Neural progenitor cell (in vitro differentiated cells): ENCODE measurements around the gene HSPA4L. TPM values are rescaled to one million over a fixed set of nuclear protein-coding genes. Genes with fewer than 3 reads are reported as not detected.

ENCODE experiments used
- DNase-seq: peaks from one replicate; pipeline ENCODE4 v3.0.0-alpha.2; 2016; ENCODE audit warnings: low spot score
- H2AFZ ChIP-seq: fragments of 200-600 bp; sonication (generic); replicated peaks from 2 replicates; pipeline ENCODE4 v1.6.1; 2016; ENCODE audit warnings: antibody characterized with exemption
- H3F3A ChIP-seq: fragments of 200-600 bp; sonication (generic); 2 replicates; pipeline ENCODE4 v1.6.1; 2016; ENCODE audit warnings: antibody characterized with exemption, low read depth
- H3K27ac ChIP-seq: fragments of 200-600 bp; sonication (generic); 2 replicates; pipeline ENCODE4 v1.5.1; 2016; ENCODE audit warnings: mild to moderate bottlenecking
- H3K27me3 ChIP-seq: fragments of 200-600 bp; sonication (generic); 2 replicates; pipeline ENCODE4 v1.6.1; 2016; ENCODE audit warnings: mild to moderate bottlenecking, moderate library complexity
- H3K36me3 ChIP-seq: fragments of 200-600 bp; sonication (generic); 2 replicates; pipeline ENCODE4 v1.5.1; 2016
- H3K4me1 ChIP-seq: fragments of 200-600 bp; sonication (generic); 2 replicates; pipeline ENCODE4 v1.6.1; 2016; ENCODE audit warnings: mixed run types
- H3K4me2 ChIP-seq: fragments of 200-600 bp; sonication (generic); 2 replicates; pipeline ENCODE4 v1.6.1; 2016
- H3K4me3 ChIP-seq: fragments of 200-600 bp; sonication (generic); 2 replicates; pipeline ENCODE4 v1.5.1; 2016
- H3K79me2 ChIP-seq: fragments of 200-600 bp; sonication (generic); 2 replicates; pipeline ENCODE4 v1.6.1; 2016; ENCODE audit warnings: low read depth
- H3K9ac ChIP-seq: fragments of 200-600 bp; sonication (generic); 2 replicates; pipeline ENCODE4 v1.6.1; 2016
- H3K9me3 ChIP-seq: fragments of 200-600 bp; sonication (generic); 2 replicates; pipeline ENCODE4 v1.5.1; 2016; ENCODE audit warnings: low read depth
- H4K20me1 ChIP-seq: fragments of 200-600 bp; sonication (generic); 2 replicates; pipeline ENCODE4 v1.6.1; 2016; ENCODE audit warnings: low read depth
- H3K27ac Mint-ChIP-seq: 3 replicates; pipeline ENCODE4 v1.8.0; 2021; ENCODE audit warnings: mixed read lengths
- H3K27me3 Mint-ChIP-seq: 2 replicates; pipeline ENCODE4 v1.8.0; 2022; ENCODE audit warnings: low read depth, mild to moderate bottlenecking, inconsistent platforms, moderate library complexity, mixed read lengths; ENCODE audit not compliant: insufficient read depth
- H3K36me3 Mint-ChIP-seq: 3 replicates; pipeline ENCODE4 v1.8.0; 2021; ENCODE audit warnings: mixed read lengths
- H3K4me1 Mint-ChIP-seq: 3 replicates; pipeline ENCODE4 v1.8.0; 2021; ENCODE audit warnings: mixed read lengths
- H3K4me3 Mint-ChIP-seq: 3 replicates; pipeline ENCODE4 v1.8.0; 2021; ENCODE audit warnings: mild to moderate bottlenecking, moderate library complexity, mixed read lengths
- H3K9me3 Mint-ChIP-seq: 3 replicates; pipeline ENCODE4 v1.8.0; 2020; ENCODE audit warnings: mixed read lengths
- CTCF ChIP-seq: fragments of 200-600 bp; sonication (generic); IDR thresholded peaks from 2 replicates; pipeline ENCODE4 v1.5.1; 2017; ENCODE audit warnings: antibody characterized with exemption, mild to moderate bottlenecking
- EZH2 ChIP-seq: fragments of 200-600 bp; sonication (generic); IDR thresholded peaks from 2 replicates; pipeline ENCODE4 v1.6.1; 2017; ENCODE audit warnings: antibody characterized with exemption, mild to moderate bottlenecking, moderate library complexity
- EZH2phosphoT487 ChIP-seq: fragments of 200-600 bp; sonication (generic); IDR thresholded peaks from 2 replicates; pipeline ENCODE4 v1.6.1; 2017; ENCODE audit warnings: antibody characterized with exemption
- total RNA-seq: library from RNA; depleted of rRNA; stranded (reverse); fragments of >200 nt; gene quantifications from 2 replicates; pipeline ENCODE4 v1.2.3, GENCODE V29; 2015; ENCODE audit warnings: low replicate concordance

Gene HSPA4L
- total RNA-seq, 1 donor from 2014 or later = 0.67 TPM

GRCh38 chr4:127810551-127810950 lies 28.4 kb downstream of the HSPA4L start:
- Histone ChIP-seq H3F3A (no peaks in the 10 kb centered on the region), H3K36me3 (no peaks in the 10 kb centered on the region), H3K4me2 (no peak overlapping the region), H3K9ac (no peak overlapping the region), H2AFZ (no peak overlapping the region), H3K27me3 (no peaks in the 10 kb centered on the region), H3K4me3 (no peak overlapping the region), H3K4me1 (no peaks in the 10 kb centered on the region), H3K79me2 (no peaks in the 10 kb centered on the region), H3K27ac (no peak overlapping the region), H3K9me3 (no peaks in the 10 kb centered on the region), H4K20me1 (no peaks in the 10 kb centered on the region)
- Mint-ChIP-seq H3K4me3 (no peak overlapping the region), H3K27me3 (no peaks in the 10 kb centered on the region), H3K9me3 (no peaks in the 10 kb centered on the region), H3K36me3 (no peaks in the 10 kb centered on the region), H3K4me1 (no peaks in the 10 kb centered on the region), H3K27ac (no peak overlapping the region)
- no peak for TF ChIP-seq EZH2phosphoT487
- TF ChIP-seq CTCF = no peak
- no peak for DNase-seq

- Histone ChIP-seq H3K4me1 (no peaks in the 10 kb centered on the region), H4K20me1 (no peaks in the 10 kb centered on the region), H3K27ac (no peak overlapping the region), H3K4me3 (no peak overlapping the region), H3K4me2 (no peak overlapping the region), H3K9me3 (no peaks in the 10 kb centered on the region), H3K36me3 (no peaks in the 10 kb centered on the region), H3F3A (no peaks in the 10 kb centered on the region), H3K79me2 (no peaks in the 10 kb centered on the region), H3K9ac (no peak overlapping the region), H3K27me3 (no peaks in the 10 kb centered on the region), H2AFZ (no peak overlapping the region)
- H3K4me1 Mint-ChIP-seq = no peaks in the 10 kb centered on the region
- no peak for DNase-seq
- H3K27ac Mint-ChIP-seq = no peak overlapping the region
- no peaks in the 10 kb centered on the region for H3K36me3 Mint-ChIP-seq
- H3K27me3 Mint-ChIP-seq = no peaks in the 10 kb centered on the region
- H3K9me3 Mint-ChIP-seq = no peaks in the 10 kb centered on the region
- no peak overlapping the region for H3K4me3 Mint-ChIP-seq
- TF ChIP-seq CTCF (no peak), EZH2 (no peak), EZH2phosphoT487 (no peak)
Observed at GRCh38 chr4:127822430-127822829, 40.3 kb downstream of the HSPA4L start.

- H4K20me1 ChIP-seq = no peaks in the 10 kb centered on the region
- H3K9ac ChIP-seq = no peak overlapping the region
- no peaks in the 10 kb centered on the region for H3K27me3 ChIP-seq
- no peaks in the 10 kb centered on the region for H3F3A ChIP-seq
- H3K4me1 Mint-ChIP-seq = no peaks in the 10 kb centered on the region
- H3K27ac Mint-ChIP-seq = no peak overlapping the region
- no peaks in the 10 kb centered on the region for H3K4me1 ChIP-seq
- no peak overlapping the region for H2AFZ ChIP-seq
- no peaks in the 10 kb centered on the region for H3K9me3 ChIP-seq
- H3K27me3 Mint-ChIP-seq = no peaks in the 10 kb centered on the region
- H3K4me2 ChIP-seq = no peak overlapping the region
- H3K36me3 ChIP-seq = no peaks in the 10 kb centered on the region
- H3K79me2 ChIP-seq = no peaks in the 10 kb centered on the region
- H3K27ac ChIP-seq = no peak overlapping the region
- no peaks in the 10 kb centered on the region for H3K9me3 Mint-ChIP-seq
- no peak overlapping the region for H3K4me3 ChIP-seq
- H3K36me3 Mint-ChIP-seq = no peaks in the 10 kb centered on the region
- no peak for TF ChIP-seq CTCF
- TF ChIP-seq EZH2 = no peak
- TF ChIP-seq EZH2phosphoT487 = no peak
- no peak overlapping the region for H3K4me3 Mint-ChIP-seq
- no peak for DNase-seq
Observed at GRCh38 chr4:127828121-127828520, 46.0 kb downstream of the HSPA4L start.

- H3F3A ChIP-seq = no peaks in the 10 kb centered on the region
- no peaks in the 10 kb centered on the region for H3K27me3 ChIP-seq
- H2AFZ ChIP-seq = no peak overlapping the region
- H3K36me3 Mint-ChIP-seq = peaks cover 2% of the 10 kb centered on the region
- no peaks in the 10 kb centered on the region for H3K79me2 ChIP-seq
- no peaks in the 10 kb centered on the region for H3K36me3 ChIP-seq
- no peaks in the 10 kb centered on the region for H3K27me3 Mint-ChIP-seq
- H3K27ac ChIP-seq = no peak overlapping the region
- DNase-seq = no peak
- no peak overlapping the region for H3K27ac Mint-ChIP-seq
- H3K4me2 ChIP-seq = no peak overlapping the region
- H3K4me3 ChIP-seq = no peak overlapping the region
- H3K9me3 ChIP-seq = no peaks in the 10 kb centered on the region
- no peaks in the 10 kb centered on the region for H3K9me3 Mint-ChIP-seq
- H3K4me3 Mint-ChIP-seq = no peak overlapping the region
- H3K4me1 ChIP-seq = no peaks in the 10 kb centered on the region
- no peak overlapping the region for H3K9ac ChIP-seq
- TF ChIP-seq EZH2 (no peak), EZH2phosphoT487 (no peak), CTCF (no peak)
- no peaks in the 10 kb centered on the region for H4K20me1 ChIP-seq
- no peaks in the 10 kb centered on the region for H3K4me1 Mint-ChIP-seq
Observed at GRCh38 chr4:127829014-127829413, 46.9 kb downstream of the HSPA4L start.
